Activated naive CD4-positive, alpha-beta T cell treated with anti-CD3 and anti-CD28 coated beads for 36 hours (primary cell): ENCODE results near the gene PRR36. TPM values are rescaled to one million over a fixed set of nuclear protein-coding genes. Genes with fewer than 3 reads are reported as not detected.
A peak's percentile ranks its signal among the peaks of the same experiment; 100 is the strongest.

Experiments
- CTCF ChIA-PET: fragments of 350-600 bp; sonication (Branson Sonifier 250); formaldehyde crosslinking; loops from one replicate; lab custom pipeline; 2021; ENCODE audit warnings: antibody characterized with exemption; lab: Charles Lee
- DNase-seq: peaks from one replicate; pipeline ENCODE4 v3.0.0-alpha.2; 2020
- H3K27ac Mint-ChIP-seq: one replicate; pipeline ENCODE4 v1.8.0; 2021; ENCODE audit warnings: mild to moderate bottlenecking, mixed read lengths
- H3K27me3 Mint-ChIP-seq: one replicate; pipeline ENCODE4 v1.8.0; 2021; ENCODE audit warnings: low read depth, mixed read lengths
- H3K36me3 Mint-ChIP-seq: one replicate; pipeline ENCODE4 v1.8.0; 2021; ENCODE audit warnings: low read depth, mixed read lengths
- H3K4me1 Mint-ChIP-seq: one replicate; pipeline ENCODE4 v1.8.0; 2021; ENCODE audit warnings: low read depth, mixed read lengths
- H3K4me3 Mint-ChIP-seq: one replicate; pipeline ENCODE4 v1.8.0; 2021; ENCODE audit warnings: mild to moderate bottlenecking, moderate library complexity, mixed read lengths
- H3K9me3 Mint-ChIP-seq: one replicate; pipeline ENCODE4 v1.8.0; 2021; ENCODE audit warnings: mixed read lengths
- intact Hi-C: fragments of 100-400 bp; cut with micrococcal nuclease; formaldehyde crosslinking; loops from one replicate; pipeline ENCODE4 v1.15.1; 2023
- total RNA-seq, 2 experiments: library from RNA; stranded (reverse); gene quantifications; one replicate each; pipeline ENCODE4 v1.2.3, GENCODE V29; 2021

PRR36 gene
- total RNA-seq, 2 experiments from 2014 or later: 0.07 to 0.12 TPM

DNA sequence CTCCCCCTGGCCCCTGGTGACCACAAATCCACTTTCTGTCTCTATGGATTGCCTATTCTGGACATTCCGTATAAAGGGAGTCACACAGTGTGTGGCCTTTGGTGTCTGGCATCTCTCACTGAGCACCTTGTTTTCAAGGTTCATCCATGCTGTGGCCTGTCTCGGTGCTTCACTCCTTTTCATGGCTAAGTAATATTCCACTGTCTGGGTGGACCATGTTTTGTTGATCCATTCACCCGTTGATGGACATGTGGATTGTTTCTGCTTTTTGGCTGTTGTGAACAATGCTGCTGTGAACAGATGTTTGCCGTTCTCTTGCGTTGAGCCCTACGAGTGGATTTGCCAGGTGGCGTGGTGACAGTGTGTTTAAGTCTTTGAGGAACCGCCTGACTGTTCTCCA, 33.6 kb downstream of the PRR36 start:
- Mint-ChIP-seq H3K27me3 (no peaks in the 10 kb centered on the region), H3K36me3 (no peaks in the 10 kb centered on the region), H3K4me1 (no peaks in the 10 kb centered on the region), H3K9me3 (no peaks in the 10 kb centered on the region), H3K4me3 (no peak overlapping the region), H3K27ac (no peak overlapping the region)
- no peak for DNase-seq
- intact Hi-C loops: no loop called here
- CTCF ChIA-PET: no interaction called here

DNA sequence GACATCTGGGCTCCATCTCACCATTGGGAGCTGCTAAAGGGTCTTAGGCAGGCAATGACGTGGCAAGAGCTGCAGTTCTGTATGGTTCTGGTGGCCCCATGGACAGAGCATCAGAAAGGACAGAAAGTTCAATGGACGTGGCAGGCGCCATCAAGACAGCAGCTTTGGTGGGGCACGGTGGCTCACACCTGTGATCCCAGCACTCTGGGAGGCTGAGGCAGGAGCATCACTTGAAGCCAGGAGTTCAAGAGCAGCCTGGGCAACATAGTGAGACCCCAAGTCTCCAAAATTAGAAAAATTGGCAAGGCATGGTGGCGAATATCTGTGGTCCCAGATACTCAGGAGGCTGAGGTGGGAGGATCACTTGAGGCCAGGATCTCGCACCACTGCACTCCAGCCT, 34.7 kb downstream of the PRR36 start:
- Mint-ChIP-seq H3K4me3 (no peak overlapping the region), H3K36me3 (no peaks in the 10 kb centered on the region), H3K9me3 (no peaks in the 10 kb centered on the region), H3K4me1 (no peaks in the 10 kb centered on the region), H3K27me3 (no peaks in the 10 kb centered on the region), H3K27ac (no peak overlapping the region)
- intact Hi-C loops: no loop called here
- no peak for DNase-seq
- CTCF ChIA-PET: no interaction called here

DNA sequence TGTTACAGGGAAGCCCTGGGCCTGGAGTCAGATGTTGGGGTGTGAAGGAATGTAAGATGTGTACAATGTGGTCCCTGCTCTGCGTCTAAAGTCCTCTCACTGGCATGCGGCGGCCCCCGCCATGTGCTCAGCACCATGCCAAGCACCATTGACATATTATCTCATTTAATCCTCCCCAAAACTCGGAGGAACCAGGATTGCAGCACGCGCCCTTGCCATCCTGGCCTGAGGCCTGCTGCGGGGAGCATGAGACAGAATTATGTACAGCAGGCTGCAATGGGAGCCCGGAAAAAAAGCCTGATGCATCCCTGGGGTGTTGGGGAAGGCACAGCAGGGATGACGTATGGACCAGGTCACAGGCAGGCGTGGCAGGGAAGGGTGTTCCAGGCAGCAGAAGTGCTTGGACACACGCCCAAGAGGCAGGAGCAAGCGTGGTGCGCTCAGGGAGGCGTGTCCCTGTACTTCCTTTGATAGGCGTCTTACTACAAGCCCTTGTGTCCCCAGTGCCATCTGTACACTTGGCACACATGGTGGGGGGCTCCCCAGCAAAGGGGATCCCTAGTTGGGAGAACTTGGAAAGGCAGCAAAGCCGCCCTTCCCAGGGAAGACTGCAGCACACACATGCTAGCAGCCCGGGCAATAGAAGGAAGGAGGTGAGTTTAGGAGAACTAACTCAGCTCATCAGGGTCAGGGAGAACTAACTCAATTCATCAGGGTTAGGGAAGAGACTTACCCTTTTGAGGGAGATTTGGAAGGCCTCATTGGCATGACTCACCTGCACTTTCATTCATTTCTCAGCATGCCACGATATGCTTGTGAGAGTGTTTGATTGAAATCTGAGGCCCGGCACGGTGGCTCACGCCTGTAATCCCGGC, 40.7 kb downstream of the PRR36 start:
- intact Hi-C loops: no loop called here
- H3K36me3 Mint-ChIP-seq: no peaks in the 10 kb centered on the region
- peaks cover 18% of the 10 kb centered on the region for H3K4me1 Mint-ChIP-seq
- no peak for DNase-seq
- H3K4me3 Mint-ChIP-seq: no peak overlapping the region
- CTCF ChIA-PET: interaction anchor here (1.1 kb wide), 1 partner anchor 19 kb away, joined by 3 read pairs; no protein-coding TSS in a partner anchor
- no peaks in the 10 kb centered on the region for H3K9me3 Mint-ChIP-seq
- H3K27me3 Mint-ChIP-seq: no peaks in the 10 kb centered on the region
- H3K27ac Mint-ChIP-seq: no peak overlapping the region

DNA sequence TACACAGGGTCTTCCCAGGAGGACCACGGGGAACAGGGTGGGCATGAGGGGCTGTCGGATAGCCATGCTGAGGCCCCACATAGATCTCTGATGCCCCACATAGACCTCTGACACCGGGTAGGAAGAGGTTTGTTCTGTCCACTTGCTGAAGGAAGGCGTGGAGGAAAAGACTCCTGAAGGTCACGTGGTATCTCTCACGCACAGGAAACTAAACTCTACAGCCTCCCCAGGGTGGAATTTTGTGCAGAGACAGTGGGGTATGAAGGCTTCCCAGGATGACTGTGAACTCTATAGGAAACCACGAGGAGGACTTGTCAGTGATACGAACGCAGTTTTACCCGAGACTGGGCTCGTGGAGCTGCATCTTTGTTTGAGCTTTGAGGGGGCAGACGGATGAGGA, 41.4 kb downstream of the PRR36 start:
- no peaks in the 10 kb centered on the region for H3K36me3 Mint-ChIP-seq
- H3K4me1 Mint-ChIP-seq: peaks cover 18% of the 10 kb centered on the region
- H3K27ac Mint-ChIP-seq: no peak overlapping the region
- peaks cover 2% of the 10 kb centered on the region for H3K27me3 Mint-ChIP-seq
- H3K9me3 Mint-ChIP-seq: no peaks in the 10 kb centered on the region
- CTCF ChIA-PET: interaction anchor here (0.7 to 1.1 kb wide), 2 partner anchors 19 to 269 kb away, joined by 3 read pairs; no protein-coding TSS in a partner anchor
- DNase-seq: no peak
- no peak overlapping the region for H3K4me3 Mint-ChIP-seq
- intact Hi-C loops: no loop called here

DNA sequence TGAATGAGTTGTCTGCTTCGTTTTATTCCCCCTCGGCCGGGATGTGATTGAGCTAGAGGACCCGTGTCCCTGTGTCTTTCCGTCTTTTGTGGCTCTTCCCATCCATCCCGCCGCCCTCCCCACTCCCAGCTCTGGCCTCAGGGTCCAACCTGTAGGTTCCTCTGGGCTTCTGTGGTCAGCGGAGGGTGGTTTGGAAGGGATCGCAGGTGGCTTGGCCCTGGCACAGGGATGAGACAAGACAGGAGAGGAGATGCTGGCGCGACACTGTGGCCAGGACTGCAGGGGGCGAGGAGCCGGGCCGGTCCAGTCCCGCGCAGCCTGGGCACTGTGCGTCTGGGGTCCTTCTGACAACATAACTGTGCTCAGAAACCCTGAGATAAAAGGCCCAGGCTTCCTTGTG, 42.2 kb downstream of the PRR36 start:
- no peak for DNase-seq
- H3K36me3 Mint-ChIP-seq: no peaks in the 10 kb centered on the region
- H3K27ac Mint-ChIP-seq: no peak overlapping the region
- CTCF ChIA-PET: interaction anchor here (0.7 to 1.6 kb wide), 5 partner anchors 20 to 268 kb away, joined by 3 to 5 read pairs (median 4); partner anchors contain the start of gene TRAPPC5
- peaks cover 4% of the 10 kb centered on the region for H3K27me3 Mint-ChIP-seq
- H3K4me1 Mint-ChIP-seq: peaks cover 18% of the 10 kb centered on the region
- H3K4me3 Mint-ChIP-seq: no peak overlapping the region
- intact Hi-C loops: no loop called here
- H3K9me3 Mint-ChIP-seq: no peaks in the 10 kb centered on the region

DNA sequence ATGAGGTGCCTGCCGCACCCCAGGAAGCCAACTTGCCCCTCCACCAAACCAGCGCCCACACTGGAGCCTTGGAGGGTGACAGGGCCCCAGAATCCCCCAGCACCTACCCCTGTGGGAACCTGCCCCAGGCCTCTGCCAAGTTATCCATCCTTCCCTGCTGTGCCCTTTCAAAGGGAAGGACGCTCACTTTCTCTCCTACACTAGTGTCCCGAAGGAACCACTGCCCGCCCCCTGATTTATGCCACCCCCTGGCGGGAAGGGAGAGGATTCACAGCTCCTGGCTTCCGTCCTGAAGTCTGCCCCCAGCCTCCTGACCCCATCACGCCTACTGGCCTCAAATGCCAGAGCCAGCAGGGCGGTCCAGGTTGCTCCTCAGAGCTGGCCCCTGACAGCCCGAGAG, 42.7 kb downstream of the PRR36 start:
- Mint-ChIP-seq H3K9me3 (no peaks in the 10 kb centered on the region), H3K27ac (no peak overlapping the region), H3K4me3 (peak overlapping the region; percentile 78), H3K27me3 (peaks cover 4% of the 10 kb centered on the region), H3K36me3 (no peaks in the 10 kb centered on the region), H3K4me1 (peaks cover 18% of the 10 kb centered on the region)
- no peak for DNase-seq
- CTCF ChIA-PET: interaction anchor here (0.6 to 1.6 kb wide), 5 partner anchors 38 to 490 kb away, joined by 3 to 5 read pairs (median 4); partner anchors contain the start of gene TRAPPC5
- intact Hi-C loops: no loop called here

DNA sequence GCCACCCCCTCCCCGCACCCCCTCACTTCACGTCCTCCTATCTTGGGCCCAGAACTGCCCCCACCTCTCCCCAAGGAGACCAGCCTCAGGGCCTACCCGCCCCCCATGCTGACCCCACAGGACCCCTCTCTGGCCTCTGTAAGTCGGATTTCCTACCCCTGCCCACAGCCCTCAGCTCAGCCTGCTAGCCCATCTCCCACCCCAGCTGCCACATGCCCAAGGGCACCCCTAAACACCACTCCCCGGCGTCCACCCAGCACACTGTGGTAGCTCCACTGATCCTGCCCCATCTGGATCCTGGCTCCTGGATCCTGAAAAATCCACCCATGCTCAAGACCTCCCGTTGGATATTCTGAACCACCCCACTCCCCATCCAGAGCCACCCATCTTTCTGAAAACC, 43.4 kb downstream of the PRR36 start:
- no peak for DNase-seq
- Mint-ChIP-seq H3K27me3 (peaks cover 4% of the 10 kb centered on the region), H3K4me1 (peaks cover 18% of the 10 kb centered on the region), H3K27ac (no peak overlapping the region), H3K36me3 (no peaks in the 10 kb centered on the region), H3K4me3 (peak overlapping the region; percentile 78), H3K9me3 (no peaks in the 10 kb centered on the region)
- intact Hi-C loops: no loop called here
- CTCF ChIA-PET: interaction anchor here (0.6 to 1.6 kb wide), 4 partner anchors 39 to 490 kb away, joined by 3 to 5 read pairs (median 4); partner anchors contain the start of gene TRAPPC5

DNA sequence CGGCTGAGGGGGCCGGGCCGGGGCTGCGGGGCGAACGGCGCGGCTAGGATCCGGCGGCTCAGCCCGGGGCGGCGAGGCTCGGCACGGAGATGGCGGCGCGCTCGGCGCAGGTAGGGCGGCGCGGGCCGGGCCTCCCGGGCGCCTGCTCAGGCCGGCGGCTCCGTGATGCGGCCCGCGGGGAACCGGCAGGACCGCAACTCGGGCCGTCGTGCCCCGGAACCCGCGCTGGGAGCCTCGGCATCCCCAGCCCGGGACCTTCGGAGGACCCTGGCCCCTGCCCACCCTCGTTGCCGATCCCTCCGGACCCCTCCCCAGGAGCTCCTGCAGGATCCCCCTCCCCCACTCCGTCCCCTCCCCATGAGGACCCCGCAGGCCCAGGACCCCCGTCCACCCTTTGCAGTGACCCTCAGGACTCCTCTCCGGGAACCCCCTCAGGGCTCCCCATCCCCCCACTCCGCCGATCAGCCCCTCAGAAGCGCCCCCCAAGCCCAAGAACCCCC, 43.9 kb downstream of the PRR36 start:
- CTCF ChIA-PET: interaction anchor here (1.6 kb wide), 1 partner anchor 150 kb away, joined by 4 read pairs; the partner anchor contains the start of gene TRAPPC5
- H3K27me3 Mint-ChIP-seq: peaks cover 6% of the 10 kb centered on the region
- no peaks in the 10 kb centered on the region for H3K9me3 Mint-ChIP-seq
- intact Hi-C loops: no loop called here
- no peak for DNase-seq
- peaks cover 18% of the 10 kb centered on the region for H3K4me1 Mint-ChIP-seq
- no peaks in the 10 kb centered on the region for H3K36me3 Mint-ChIP-seq
- H3K4me3 Mint-ChIP-seq: peak overlapping the region; percentile 84
- H3K27ac Mint-ChIP-seq: no peak overlapping the region

DNA sequence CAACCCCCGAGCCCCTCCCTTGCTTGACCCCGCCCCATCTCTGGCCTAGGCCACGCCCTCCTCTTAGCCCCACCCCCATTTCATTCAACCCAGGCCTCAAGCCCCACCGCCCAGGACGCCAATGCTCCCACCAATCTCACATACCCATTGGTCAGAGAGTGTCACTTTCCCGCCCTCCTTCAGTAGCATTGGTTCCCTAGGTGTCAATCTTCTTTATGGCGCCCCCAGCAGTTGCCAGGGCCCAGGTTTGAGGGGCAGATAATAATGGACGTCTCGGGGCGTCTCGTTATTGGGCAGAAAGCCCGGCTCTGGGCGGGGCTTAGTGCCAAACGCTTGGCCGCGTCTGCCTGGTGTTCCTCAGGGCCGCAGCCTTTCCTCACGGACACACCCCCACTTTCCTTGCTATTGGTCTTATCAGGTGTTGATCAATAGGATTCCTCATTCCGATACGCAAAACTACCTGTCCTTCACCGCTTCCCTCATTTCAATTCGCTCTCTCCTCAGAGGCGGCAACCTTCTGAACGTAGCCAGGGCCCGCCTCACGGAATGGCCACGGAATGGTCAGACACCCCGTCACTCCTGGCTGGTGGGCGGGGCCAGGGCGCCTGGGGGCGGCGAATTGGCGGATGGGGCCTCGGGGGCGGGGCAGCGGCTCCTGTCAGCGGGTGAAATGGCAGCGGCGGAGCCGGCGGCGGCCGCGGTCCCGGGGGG, 44.5 kb downstream of the PRR36 start, which contains the start of gene EVI5L:
Gene EVI5L, plus strand, starts transcription at position 658 of the 711 bp plus-strand sequence. CDS start 16,325 bp downstream, outside the sequence.
- no peaks in the 10 kb centered on the region for H3K9me3 Mint-ChIP-seq
- intact Hi-C loops: loop anchor here (1.0 kb wide), 6 partner anchors 22 to 221 kb away; partner anchors contain the start of genes MAP2K7, SNAPC2 and TIMM44
- H3K4me3 Mint-ChIP-seq: peak within 1 kb of the TSS; percentile 84
- peak within 1 kb of the TSS; percentile 68 for H3K27ac Mint-ChIP-seq
- CTCF ChIA-PET: interaction anchor here (1.2 to 1.3 kb wide), 2 partner anchors 40 to 262 kb away, joined by 4 to 5 read pairs; no protein-coding TSS in a partner anchor
- peaks cover 6% of the 10 kb centered on the region for H3K27me3 Mint-ChIP-seq
- peaks cover 18% of the 10 kb centered on the region for H3K4me1 Mint-ChIP-seq
- H3K36me3 Mint-ChIP-seq: no peaks in the 10 kb centered on the region
- DNase-seq: peak; percentile 99

DNA sequence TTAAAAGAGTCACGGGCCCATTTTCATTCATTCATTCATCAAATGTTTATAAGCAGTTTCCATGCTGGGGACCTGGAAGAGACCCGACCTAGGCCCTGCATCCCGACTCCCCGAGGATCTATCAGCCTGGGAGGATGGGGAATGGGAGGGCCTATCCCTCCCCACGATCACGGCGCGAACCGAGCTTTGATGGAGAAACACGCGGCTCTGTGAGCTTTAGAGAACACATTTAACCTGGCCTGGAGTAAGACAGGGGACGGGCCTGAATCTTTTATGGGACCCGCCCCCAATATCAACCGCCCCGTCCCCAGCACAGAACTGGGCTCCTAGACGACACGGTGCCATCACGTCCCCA, 45.0 kb downstream of the PRR36 start:
- peaks cover 18% of the 10 kb centered on the region for H3K4me1 Mint-ChIP-seq
- no peaks in the 10 kb centered on the region for H3K9me3 Mint-ChIP-seq
- peak overlapping the region; percentile 68 for H3K27ac Mint-ChIP-seq
- no peaks in the 10 kb centered on the region for H3K36me3 Mint-ChIP-seq
- peaks cover 6% of the 10 kb centered on the region for H3K27me3 Mint-ChIP-seq
- DNase-seq: no peak
- intact Hi-C loops: loop anchor here (1.0 kb wide), 6 partner anchors 22 to 221 kb away; partner anchors contain the start of genes MAP2K7, SNAPC2 and TIMM44
- CTCF ChIA-PET: interaction anchor here (0.8 to 1.3 kb wide), 3 partner anchors 24 to 261 kb away, joined by 4 to 5 read pairs (median 4); no protein-coding TSS in a partner anchor
- H3K4me3 Mint-ChIP-seq: peak overlapping the region; percentile 84

DNA sequence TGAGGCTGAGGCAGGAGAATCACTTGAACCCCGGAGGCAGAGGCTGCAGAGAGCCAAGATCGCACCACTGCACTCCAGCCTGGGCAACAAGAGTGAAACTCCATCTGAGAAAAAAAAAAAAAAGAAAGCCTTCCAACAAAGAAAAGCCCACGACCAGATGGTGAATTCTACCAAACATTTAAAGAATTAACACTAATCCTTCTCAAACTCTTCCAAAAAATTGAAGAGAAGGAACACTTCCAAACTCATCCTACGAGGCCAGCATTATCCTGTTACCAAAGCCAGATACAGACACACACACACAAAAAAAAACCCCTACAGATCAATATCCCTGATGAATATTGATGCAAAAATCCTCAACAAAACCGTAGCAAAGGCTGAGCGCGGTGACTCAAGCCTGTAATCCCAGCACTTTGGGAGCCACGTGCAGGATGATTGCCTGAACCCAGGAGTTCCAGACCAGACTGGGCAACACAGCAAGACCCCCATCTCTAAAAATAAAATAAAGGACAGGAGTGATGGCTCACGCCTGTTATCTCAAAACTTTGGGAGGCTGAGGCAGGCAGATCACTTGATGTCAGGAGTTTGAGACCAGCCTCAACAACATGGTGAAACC, 50.4 kb downstream of the PRR36 start:
- CTCF ChIA-PET: no interaction called here
- no peaks in the 10 kb centered on the region for H3K9me3 Mint-ChIP-seq
- H3K4me3 Mint-ChIP-seq: no peak overlapping the region
- peaks cover 33% of the 10 kb centered on the region for H3K27me3 Mint-ChIP-seq
- DNase-seq: no peak
- intact Hi-C loops: no loop called here
- peaks cover 4% of the 10 kb centered on the region for H3K4me1 Mint-ChIP-seq
- no peak overlapping the region for H3K27ac Mint-ChIP-seq
- H3K36me3 Mint-ChIP-seq: no peaks in the 10 kb centered on the region
